GM12878 (cell line): ENCODE measurements around the gene MBIP. TPM values are rescaled to one million over a fixed set of nuclear protein-coding genes. Genes with fewer than 3 reads are reported as not detected.

Experiments
- ATAC-seq: fragments of 200-7000 bp; cut with Tn5 transposase; 3 replicates; pipeline ENCODE4 v1.9.1; 2020; ENCODE audit warnings: mild to moderate bottlenecking, moderate library complexity
- BruUV-seq: library from RNA; stranded (reverse); fragments of 400-500 nt; replicated peaks from 2 replicates; lab custom pipeline; 2021; lab: Mats Ljungman, UMichigan
- CTCF ChIA-PET: fragments of 300-600 bp; sonication (Branson Sonifier 250); formaldehyde crosslinking; extraction: SDS; loops from one replicate; lab custom pipeline; 2021; ENCODE audit warnings: inconsistent platforms; lab: Yijun Ruan, JAX
- POLR2A ChIA-PET: fragments of 350-600 bp; formaldehyde crosslinking; extraction: SDS; loops from one replicate; lab custom pipeline; 2021; ENCODE audit warnings: inconsistent platforms; lab: Charles Lee
- RAD21 ChIA-PET: fragments of 300-600 bp; sonication (Branson Sonifier 250); formaldehyde crosslinking; loops from one replicate; lab custom pipeline; 2023; ENCODE audit warnings: antibody characterized with exemption; ENCODE audit not compliant: unreplicated experiment; lab: Charles Lee
- SMC1A ChIA-PET: fragments of 300-600 bp; sonication (Branson Sonifier 250); formaldehyde crosslinking; loops from one replicate; lab custom pipeline; 2023; ENCODE audit not compliant: unreplicated experiment, uncharacterized antibody; lab: Charles Lee
- DNase-seq: peaks from one replicate; pipeline ENCODE4 v3.0.0-alpha.2; 2011; ENCODE audit warnings: low read depth, low spot score
- FAIRE-seq: peaks from 3 replicates; lab custom pipeline; 2011; peaks lifted over from hg19 to GRCh38; lab: Jason Lieb, UNC
- H2AFZ ChIP-seq: 2 replicates; pipeline ENCODE4 v1.6.0; 2011; ENCODE audit warnings: low read depth, low read length, control low read depth; ENCODE audit not compliant: control insufficient read depth
- H3K27ac ChIP-seq: 2 replicates; pipeline ENCODE4 v1.5.1; 2011; ENCODE audit warnings: control low read depth; ENCODE audit not compliant: control insufficient read depth, insufficient read depth
- H3K27me3 ChIP-seq, 2 experiments: replicated peaks in 1 of 2; 2 replicates each; pipeline versions ENCODE4 v1.6.0 to v1.6.1; 2011; ENCODE audit warnings: low read length in 1 of 2; ENCODE audit not compliant: control insufficient read depth in 2 of 2, insufficient read depth in 2 of 2
- H3K36me3 ChIP-seq, 2 experiments: 2 replicates each; pipeline ENCODE4 v1.5.1; 2011; ENCODE audit warnings: low read length in 1 of 2; ENCODE audit not compliant: control insufficient read depth in 2 of 2, insufficient read depth in 2 of 2
- H3K4me1 ChIP-seq: 2 replicates; pipeline ENCODE4 v1.6.1; 2011; ENCODE audit warnings: mild to moderate bottlenecking, low read length, moderate library complexity, mixed read lengths; ENCODE audit not compliant: control insufficient read depth, insufficient read depth
- H3K4me2 ChIP-seq: 2 replicates; pipeline ENCODE4 v1.6.0; 2011; ENCODE audit warnings: control low read depth; ENCODE audit not compliant: control insufficient read depth, insufficient read depth
- H3K4me3 ChIP-seq: fragments of 200-600 bp; sonication (generic); 2 replicates; pipeline ENCODE4 v1.5.1; 2016
- H3K79me2 ChIP-seq: 2 replicates; pipeline ENCODE4 v1.6.0; 2011; ENCODE audit warnings: low read length; ENCODE audit not compliant: control insufficient read depth, insufficient read depth
- H3K9ac ChIP-seq: 2 replicates; pipeline ENCODE4 v1.8.0; 2011; ENCODE audit warnings: low read length, control low read depth, mixed read lengths; ENCODE audit not compliant: control insufficient read depth, insufficient read depth
- H3K9me3 ChIP-seq: replicated peaks from 3 replicates; pipeline ENCODE4 v1.5.1; 2011; ENCODE audit warnings: mild to moderate bottlenecking, low read length; ENCODE audit not compliant: control insufficient read depth, insufficient read depth
- H4K20me1 ChIP-seq: 2 replicates; pipeline ENCODE4 v1.6.0; 2011; ENCODE audit not compliant: control insufficient read depth, insufficient read depth
- ATF7 ChIP-seq: fragments of 450-650 bp; IDR thresholded peaks from 2 replicates; pipeline ENCODE4 v1.6.1; 2016; ENCODE audit warnings: low read depth, mild to moderate bottlenecking
- BACH1 ChIP-seq: fragments of 450-650 bp; IDR thresholded peaks from 2 replicates; pipeline ENCODE4 v1.6.1; 2017; ENCODE audit warnings: mild to moderate bottlenecking, borderline replicate concordance
- CBX5 ChIP-seq: sonication (generic); IDR thresholded peaks from 2 replicates; pipeline ENCODE4 v1.6.1; 2016; ENCODE audit warnings: low read depth, moderate library complexity, mild to moderate bottlenecking, inconsistent platforms
- EZH2 ChIP-seq: IDR thresholded peaks from 2 replicates; pipeline ENCODE4 v1.6.1; 2012; ENCODE audit warnings: low read depth, mild to moderate bottlenecking, control low read depth, inconsistent platforms, low read length, borderline replicate concordance; ENCODE audit not compliant: control insufficient read depth
- GATAD2B ChIP-seq: fragments of 450-650 bp; conservative IDR thresholded peaks from 2 replicates; pipeline ENCODE4 v1.6.1; 2017; ENCODE audit warnings: low read depth, mild to moderate bottlenecking, moderate library complexity
- JUNB ChIP-seq: IDR thresholded peaks from 2 replicates; pipeline ENCODE4 v1.6.1; 2016; ENCODE audit warnings: antibody characterized with exemption, mild to moderate bottlenecking
- KAT2A ChIP-seq: conservative IDR thresholded peaks from 2 replicates; pipeline ENCODE4 v1.6.1; 2011; ENCODE audit warnings: low read depth, low read length; ENCODE audit not compliant: control insufficient read depth
- NR2F1 ChIP-seq: fragments of 450-650 bp; conservative IDR thresholded peaks from 2 replicates; pipeline ENCODE4 v1.6.1; 2017; ENCODE audit warnings: mild to moderate bottlenecking
- NRF1 ChIP-seq: conservative IDR thresholded peaks from 2 replicates; pipeline ENCODE4 v1.6.1; 2011; ENCODE audit warnings: mild to moderate bottlenecking, low read depth, low read length, improper control_type of control experiment
- RBBP5 ChIP-seq: fragments of 200-600 bp; sonication (generic); conservative IDR thresholded peaks from 2 replicates; pipeline ENCODE4 v1.6.1; 2016
- SP1 ChIP-seq: IDR thresholded peaks from one replicate; pipeline ENCODE4 v1.6.1; 2011; ENCODE audit warnings: low read depth, low read length
- STAT3 ChIP-seq: IDR thresholded peaks from 2 replicates; pipeline ENCODE4 v1.6.1; 2011; ENCODE audit warnings: low read depth, low read length, improper control_type of control experiment
- SUZ12 ChIP-seq: fragments of 200-600 bp; sonication (generic); IDR thresholded peaks from one replicate; pipeline ENCODE4 v1.6.1; 2018; ENCODE audit warnings: antibody characterized with exemption, mild to moderate bottlenecking; ENCODE audit not compliant: unreplicated experiment
- ZNF274 ChIP-seq: IDR thresholded peaks from one replicate; pipeline ENCODE4 v1.8.0; 2011; ENCODE audit not compliant: insufficient read length, insufficient read depth
- WGBS: methylation state at CpG from one replicate; pipeline ENCODE4 v1.1.6; 2016; ENCODE audit warnings: low lambda C conversion rate; ENCODE audit not compliant: insufficient replicate concordance, insufficient coverage; ENCODE audit errors: missing lambda C conversion rate; 5-methylcytosine and 5-hydroxymethylcytosine counted together
- in situ Hi-C: fragments of 300-500 bp; cut with MboI; formaldehyde crosslinking; loops from 9 replicates; pipeline ENCODE4 v1.14.3; 2018; ENCODE audit warnings: mixed read lengths
- intact Hi-C: fragments of 100-400 bp; cut with micrococcal nuclease; formaldehyde crosslinking; loops from one replicate; pipeline ENCODE4 v1.14.2; 2022; ENCODE audit not compliant: unreplicated experiment
- polyA plus RNA-seq, 11 experiments: library from polyadenylated mRNA; depleted of rRNA in 4 of 11; unstranded in 6 of 11; stranded (reverse) in 5 of 11; fragments of >200 nt; fragmentation: Nextera tagmentation in 4 of 11; fragmentation: Illumina TruSeq in 1 of 11; extraction: Ambion mirVana in 4 of 11; extraction: Trizol in 1 of 11; gene quantifications; 1 replicate in 1 of 11; 2 replicates in 10 of 11; pipeline versions ENCODE4 v1.2.1 to v1.2.3, GENCODE V29; 2011 to 2016; ENCODE audit warnings: inconsistent platforms in 2 of 11, missing spikeins in 2 of 11, low read depth in 1 of 11
- total RNA-seq, 4 experiments: library from RNA; depleted of rRNA in 3 of 4; stranded (reverse); fragments of >200 nt in 3 of 4; fragmentation: Illumina TruSeq in 1 of 4; extraction: Trizol in 1 of 4; gene quantifications; 2 replicates each; pipeline versions ENCODE4 v1.2.1 to v1.2.3, GENCODE V29; 2013 to 2021
- TF ChIP-seq, protein P1 (sequence below): fragments of 450-650 bp; IDR thresholded peaks from 2 replicates; pipeline ENCODE4 v1.6.1; 2017; ENCODE audit warnings: borderline replicate concordance
- TF ChIP-seq, protein P2 (sequence below): fragments of 450-650 bp; IDR thresholded peaks from 2 replicates; pipeline ENCODE4 v1.6.1; 2017; ENCODE audit warnings: low read depth, mild to moderate bottlenecking, moderate library complexity
- TF ChIP-seq, protein P3 (sequence below), 3 experiments: IDR thresholded peaks in 2 of 3; conservative IDR thresholded peaks in 1 of 3; 2 replicates each; pipeline ENCODE4 v1.5.1; 2011; ENCODE audit warnings: low read depth in 3 of 3, low read length in 3 of 3, mild to moderate bottlenecking in 3 of 3, control low read depth in 2 of 3, moderate library complexity in 2 of 3, inconsistent platforms in 1 of 3, mixed read lengths in 1 of 3; ENCODE audit not compliant: control insufficient read depth in 2 of 3, insufficient read depth in 1 of 3; ENCODE audit errors: extremely low read depth in 1 of 3

Gene MBIP
- total and polyA plus RNA-seq, 10 of the 15 experiments (the other 5 are each of a cell fraction or from before 2014, with no cell fraction given) = 9.0 to 43.5 (median 32.1) TPM

DNA sequence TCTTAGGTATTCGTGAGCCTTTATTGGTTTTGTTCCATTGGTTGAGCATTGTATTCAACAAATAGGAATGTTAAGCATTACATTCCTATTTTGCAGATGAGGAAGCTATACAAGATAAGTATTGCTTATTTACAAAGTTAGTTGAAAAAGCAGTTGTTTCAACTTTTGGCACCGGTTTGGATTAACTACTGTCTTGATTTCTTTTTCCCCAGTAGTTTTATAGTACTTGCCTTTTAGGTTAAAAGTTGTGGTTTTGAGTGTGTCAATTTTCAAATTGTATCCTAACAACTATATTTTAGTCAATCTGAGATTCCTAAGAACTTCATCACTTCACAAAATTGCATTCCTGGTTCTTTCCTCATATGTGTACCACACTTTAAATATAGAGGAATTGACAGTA is 23.8 kb upstream of the MBIP start:
- Histone ChIP-seq H3K9ac (no peak overlapping the region), H4K20me1 (no peaks in the 10 kb centered on the region)
- no peak for ATAC-seq
- TF ChIP-seq JUNB (no peak), BACH1 (no peak), SUZ12 (no peak), EZH2 (no peak), NR2F1 (no peak), NRF1 (no peak), STAT3 (no peak), CBX5 (no peak), RBBP5 (no peak), ATF7 (no peak), GATAD2B (no peak), KAT2A (no peak), ZNF274 (no peak), SP1 (no peak)
- TF ChIP-seq, protein P1, sequence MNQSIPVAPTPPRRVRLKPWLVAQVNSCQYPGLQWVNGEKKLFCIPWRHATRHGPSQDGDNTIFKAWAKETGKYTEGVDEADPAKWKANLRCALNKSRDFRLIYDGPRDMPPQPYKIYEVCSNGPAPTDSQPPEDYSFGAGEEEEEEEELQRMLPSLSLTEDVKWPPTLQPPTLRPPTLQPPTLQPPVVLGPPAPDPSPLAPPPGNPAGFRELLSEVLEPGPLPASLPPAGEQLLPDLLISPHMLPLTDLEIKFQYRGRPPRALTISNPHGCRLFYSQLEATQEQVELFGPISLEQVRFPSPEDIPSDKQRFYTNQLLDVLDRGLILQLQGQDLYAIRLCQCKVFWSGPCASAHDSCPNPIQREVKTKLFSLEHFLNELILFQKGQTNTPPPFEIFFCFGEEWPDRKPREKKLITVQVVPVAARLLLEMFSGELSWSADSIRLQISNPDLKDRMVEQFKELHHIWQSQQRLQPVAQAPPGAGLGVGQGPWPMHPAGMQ = no peak
- TF ChIP-seq, protein P2, sequence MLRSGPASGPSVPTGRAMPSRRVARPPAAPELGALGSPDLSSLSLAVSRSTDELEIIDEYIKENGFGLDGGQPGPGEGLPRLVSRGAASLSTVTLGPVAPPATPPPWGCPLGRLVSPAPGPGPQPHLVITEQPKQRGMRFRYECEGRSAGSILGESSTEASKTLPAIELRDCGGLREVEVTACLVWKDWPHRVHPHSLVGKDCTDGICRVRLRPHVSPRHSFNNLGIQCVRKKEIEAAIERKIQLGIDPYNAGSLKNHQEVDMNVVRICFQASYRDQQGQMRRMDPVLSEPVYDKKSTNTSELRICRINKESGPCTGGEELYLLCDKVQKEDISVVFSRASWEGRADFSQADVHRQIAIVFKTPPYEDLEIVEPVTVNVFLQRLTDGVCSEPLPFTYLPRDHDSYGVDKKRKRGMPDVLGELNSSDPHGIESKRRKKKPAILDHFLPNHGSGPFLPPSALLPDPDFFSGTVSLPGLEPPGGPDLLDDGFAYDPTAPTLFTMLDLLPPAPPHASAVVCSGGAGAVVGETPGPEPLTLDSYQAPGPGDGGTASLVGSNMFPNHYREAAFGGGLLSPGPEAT = no peak
- TF ChIP-seq, protein P3, sequence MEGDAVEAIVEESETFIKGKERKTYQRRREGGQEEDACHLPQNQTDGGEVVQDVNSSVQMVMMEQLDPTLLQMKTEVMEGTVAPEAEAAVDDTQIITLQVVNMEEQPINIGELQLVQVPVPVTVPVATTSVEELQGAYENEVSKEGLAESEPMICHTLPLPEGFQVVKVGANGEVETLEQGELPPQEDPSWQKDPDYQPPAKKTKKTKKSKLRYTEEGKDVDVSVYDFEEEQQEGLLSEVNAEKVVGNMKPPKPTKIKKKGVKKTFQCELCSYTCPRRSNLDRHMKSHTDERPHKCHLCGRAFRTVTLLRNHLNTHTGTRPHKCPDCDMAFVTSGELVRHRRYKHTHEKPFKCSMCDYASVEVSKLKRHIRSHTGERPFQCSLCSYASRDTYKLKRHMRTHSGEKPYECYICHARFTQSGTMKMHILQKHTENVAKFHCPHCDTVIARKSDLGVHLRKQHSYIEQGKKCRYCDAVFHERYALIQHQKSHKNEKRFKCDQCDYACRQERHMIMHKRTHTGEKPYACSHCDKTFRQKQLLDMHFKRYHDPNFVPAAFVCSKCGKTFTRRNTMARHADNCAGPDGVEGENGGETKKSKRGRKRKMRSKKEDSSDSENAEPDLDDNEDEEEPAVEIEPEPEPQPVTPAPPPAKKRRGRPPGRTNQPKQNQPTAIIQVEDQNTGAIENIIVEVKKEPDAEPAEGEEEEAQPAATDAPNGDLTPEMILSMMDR (IDR thresholded peaks at IDR 0.05 in 2 of 3, conservative IDR thresholded peaks at IDR 0.05 in 1 of 3; ENCODE audit: control insufficient read depth in 2 of 3, extremely low read depth in 1 of 3, insufficient read depth in 1 of 3, low read depth in 3 of 3, low read length in 3 of 3) = no peak
- TF ChIP-seq, all 136 proteins: peak for 0
- Histone ChIP-seq H3K4me2 (no peak overlapping the region), H3K36me3 (no peaks in the 10 kb centered on the region), H3K79me2 (no peaks in the 10 kb centered on the region), H3K27ac (no peak overlapping the region), H3K4me1 (no peaks in the 10 kb centered on the region), H3K4me3 (no peak overlapping the region), H3K9me3 (no peaks in the 10 kb centered on the region), H2AFZ (no peak overlapping the region), H3K27me3 (0 out of 4 replicates have a peak, but pooled peaks cover 0 to 3% of the 10 kb centered on the region in 2 experiments)
- ChIA-PET CTCF (no interaction called here), POLR2A (no interaction called here), RAD21 (no interaction called here), SMC1A (no interaction called here)
- in situ Hi-C loops = no loop called here
- WGBS = 14% methylated on average over 2 of the region's 2 CpGs
- DNase-seq (no peak), FAIRE-seq (no peak)
- BruUV-seq = no TSS peak
- intact Hi-C loops = no loop called here
